Fibroblast of the conjunctiva (primary cell): Measurements from ENCODE around the gene ZNFX1.
"Not testable (repeated sequence)": the region's sequence is repeated elsewhere in the genome, so short reads cannot be mapped to it uniquely, and the experiment has no call there.

Experiments used
- DNase-seq: peaks from one replicate; pipeline ENCODE4 v3.0.0-alpha.2; 2010; ENCODE audit warnings: low read depth

The ZNFX1 gene

GRCh38 chr20:49248301-49248700, 29.6 kb downstream of the ZNFX1 start:
- DNase-seq = no peak

DNA sequence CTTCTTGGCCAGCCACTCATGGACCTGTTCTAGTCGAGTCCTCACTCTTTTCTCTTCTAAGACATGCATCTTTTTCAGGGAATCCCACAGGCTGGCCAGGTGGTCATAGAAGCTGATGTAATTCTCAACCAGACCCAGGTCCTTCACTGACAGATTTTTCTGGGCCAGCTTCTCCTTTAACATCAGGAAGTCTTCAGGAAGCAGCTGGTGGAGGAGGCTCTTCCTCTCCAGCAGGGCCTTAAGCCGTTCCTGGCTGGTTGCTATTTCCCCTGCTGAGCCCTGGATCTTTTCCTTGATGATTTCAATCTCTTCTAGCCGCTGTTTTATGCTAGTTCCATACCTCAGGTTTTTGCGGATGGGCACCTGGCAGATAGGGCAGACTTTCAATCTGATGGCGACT, 30.1 kb downstream of the ZNFX1 start:
- DNase-seq = no peak

- DNase-seq = no peak
Measured at GRCh38 chr20:49247169-49247723, 30.6 kb downstream of the ZNFX1 start.

- peak; percentile 31 for DNase-seq
Measured at GRCh38 chr20:49245921-49246740, 31.7 kb downstream of the ZNFX1 start.

DNA sequence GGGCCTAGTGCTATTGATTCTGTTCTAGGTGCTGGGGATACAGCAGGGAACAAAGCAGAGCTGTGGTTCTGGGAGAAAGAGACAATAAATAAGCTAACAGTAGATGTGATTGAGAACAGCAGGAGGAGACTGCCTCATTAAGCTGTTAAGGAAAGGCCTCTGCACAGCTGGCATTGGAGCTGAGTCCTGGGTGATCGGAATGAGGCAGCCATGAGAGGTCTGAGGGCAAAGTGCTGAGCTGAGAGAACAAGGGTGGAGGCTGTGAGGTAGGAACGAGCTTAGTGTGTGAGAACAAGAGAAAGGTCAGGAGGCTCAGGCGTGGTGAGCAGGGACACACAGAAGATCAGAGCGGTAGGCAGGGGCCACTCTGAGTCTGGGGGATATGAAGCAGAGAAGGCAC, 40.3 kb downstream of the ZNFX1 start:
- no peak for DNase-seq

DNA sequence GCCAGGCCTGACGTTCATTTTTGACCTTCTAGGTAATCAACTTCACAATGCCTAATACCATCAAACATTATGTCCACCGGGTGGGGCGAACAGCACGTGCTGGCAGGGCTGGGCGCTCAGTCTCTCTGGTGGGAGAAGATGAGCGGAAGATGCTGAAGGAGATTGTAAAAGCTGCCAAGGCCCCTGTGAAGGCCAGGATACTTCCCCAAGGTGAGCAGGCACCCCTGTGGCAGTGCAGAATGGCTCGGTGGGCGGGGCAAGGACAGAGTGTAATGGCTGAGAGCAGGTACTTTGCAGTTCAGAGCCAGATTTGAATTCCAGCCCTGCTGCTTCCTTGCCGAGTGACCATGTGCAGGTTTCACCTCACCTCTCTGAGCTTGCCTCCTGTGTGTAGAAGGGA, 41.6 kb downstream of the ZNFX1 start:
- DNase-seq = no peak

- DNase-seq = no peak
Measured at GRCh38 chr20:49234831-49235230, 43.0 kb downstream of the ZNFX1 start.

GRCh38 chr20:49233226-49233625, 44.6 kb downstream of the ZNFX1 start:
- DNase-seq = no peak

- DNase-seq = no peak
Measured at GRCh38 chr20:49231471-49231870, 46.4 kb downstream of the ZNFX1 start.

GRCh38 chr20:49230561-49231133, 47.2 kb downstream of the ZNFX1 start:
- no peak for DNase-seq

DNA sequence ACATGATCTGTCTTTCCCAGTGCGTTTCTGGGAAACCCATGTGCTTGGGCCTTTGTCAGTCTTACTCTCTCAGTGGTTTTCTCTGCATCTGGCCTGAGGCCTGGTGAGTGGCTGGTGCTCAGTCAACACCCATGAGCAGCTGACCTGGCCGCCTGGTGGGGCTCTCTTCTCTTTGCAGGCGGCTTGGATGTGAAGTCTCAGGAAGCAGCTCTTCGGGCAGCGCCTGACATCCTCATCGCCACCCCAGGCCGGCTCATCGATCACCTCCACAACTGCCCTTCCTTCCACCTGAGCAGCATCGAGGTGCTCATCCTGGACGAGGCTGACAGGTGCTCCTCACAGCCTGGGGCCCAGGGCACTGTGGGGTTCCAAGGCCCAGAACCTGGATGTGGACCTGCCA, 47.8 kb downstream of the ZNFX1 start:
- no peak for DNase-seq

GRCh38 chr20:49229381-49229780, 48.5 kb downstream of the ZNFX1 start:
- DNase-seq = no peak

DNA sequence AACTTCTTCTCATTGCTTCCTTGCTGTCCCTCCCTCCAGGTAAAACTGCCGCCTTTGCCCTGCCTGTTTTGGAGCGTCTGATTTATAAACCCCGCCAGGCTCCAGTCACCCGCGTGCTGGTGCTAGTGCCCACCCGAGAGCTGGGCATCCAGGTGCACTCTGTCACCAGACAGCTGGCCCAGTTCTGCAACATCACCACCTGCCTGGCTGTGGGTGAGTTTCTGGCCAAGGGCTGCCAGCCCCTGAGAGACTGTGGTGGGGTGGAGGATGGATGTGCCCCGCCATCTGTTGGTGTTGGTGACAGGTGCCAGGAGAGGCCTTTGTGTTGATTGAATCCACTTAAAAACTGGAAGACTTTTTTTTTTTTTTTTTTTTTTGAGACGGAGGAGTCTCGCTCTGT, 49.2 kb downstream of the ZNFX1 start:
- DNase-seq = no peak

DNA sequence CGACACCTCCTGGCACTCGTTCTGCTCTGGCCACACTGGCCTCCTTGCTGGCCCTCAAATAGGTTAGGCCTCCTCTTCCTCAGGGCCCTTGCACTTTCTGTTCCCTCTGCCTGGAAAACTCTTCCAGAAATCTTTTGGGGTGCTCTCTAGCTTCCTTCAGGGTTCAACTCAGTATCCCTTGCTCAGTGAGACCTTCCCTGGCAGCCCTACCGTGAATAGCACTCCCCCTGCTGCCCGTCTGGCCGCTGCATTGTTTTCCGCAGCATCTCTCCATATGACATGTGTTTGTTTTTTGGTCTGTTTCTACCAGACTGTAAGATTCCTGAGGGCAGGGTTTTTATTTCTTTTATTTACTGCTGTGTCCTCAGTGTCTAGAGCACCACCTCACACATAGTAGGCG, 52.0 kb downstream of the ZNFX1 start:
- DNase-seq = no peak

GRCh38 chr20:49219924-49220831, 57.7 kb downstream of the ZNFX1 start:
- DNase-seq = no peak

GRCh38 chr20:49219091-49219923, 58.5 kb downstream of the ZNFX1 start, which contains the start of gene DDX27:
Gene DDX27, plus strand, starts transcription at chr20:49219416. Its CDS starts 33 bp downstream, at chr20:49219449.
- DNase-seq = peak; percentile 98

GRCh38 chr20:49218739-49219090, 59.1 kb downstream of the ZNFX1 start:
- DNase-seq = not testable (repeated sequence)

- peak; percentile 84 for DNase-seq
Measured at GRCh38 chr20:49216991-49217578, 60.8 kb downstream of the ZNFX1 start.

- DNase-seq = no peak
Measured at GRCh38 chr20:49215232-49215631, 62.6 kb downstream of the ZNFX1 start.

- no peak for DNase-seq
Measured at GRCh38 chr20:49214571-49214970, 63.3 kb downstream of the ZNFX1 start.

DNA sequence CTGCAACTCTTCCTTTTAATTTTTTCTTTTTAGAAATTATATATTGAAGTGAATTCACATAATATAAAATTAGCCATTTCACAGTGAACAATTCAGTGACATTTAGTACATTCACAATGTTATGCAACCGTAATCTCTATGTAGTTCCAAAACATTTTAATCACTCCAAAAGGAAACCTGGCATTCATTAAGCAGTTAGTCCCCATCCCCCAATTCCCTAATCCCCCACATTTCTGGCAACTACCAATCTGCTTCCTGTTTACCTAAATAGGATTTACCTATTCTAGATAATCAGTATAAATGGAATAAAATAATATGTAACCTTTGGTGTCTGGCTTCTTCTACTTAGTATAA, 67.1 kb downstream of the ZNFX1 start:
- no peak for DNase-seq
